HepG2 (cell line): ENCODE data around the gene ARRDC3. TPM values are rescaled to one million over a fixed set of nuclear protein-coding genes. Genes with fewer than 3 reads are reported as not detected.
A peak's percentile ranks its signal among the peaks of the same experiment; 100 is the strongest.

ENCODE experiments used
- ATAC-seq: fragments of 200-7000 bp; cut with Tn5 transposase; 3 replicates; pipeline ENCODE4 v1.9.1; 2020; ENCODE audit warnings: mild to moderate bottlenecking, moderate library complexity
- BruUV-seq: library from RNA; stranded (reverse); fragments of 400-500 nt; replicated peaks from 2 replicates; lab custom pipeline; 2021; lab: Mats Ljungman, UMichigan
- CTCF ChIA-PET: fragments of 300-600 bp; formaldehyde crosslinking; extraction: SDS; loops from one replicate; lab custom pipeline; 2021; ENCODE audit warnings: low total read pairs, inconsistent platforms, low intra/inter-chr PET ratio; lab: Yijun Ruan, JAX
- POLR2A ChIA-PET: fragments of 350-600 bp; sonication (Branson Sonifier 250); formaldehyde crosslinking; loops from one replicate; lab custom pipeline; 2020; ENCODE audit warnings: antibody characterized with exemption, inconsistent platforms; lab: Yijun Ruan, JAX
- DNase-seq: peaks from one replicate; pipeline ENCODE4 v3.0.0-alpha.2; 2015; ENCODE audit warnings: low spot score
- FAIRE-seq: peaks from 3 replicates; lab custom pipeline; 2011; peaks lifted over from hg19 to GRCh38; lab: Jason Lieb, UNC
- H2AFZ ChIP-seq: one replicate; pipeline ENCODE4 v1.6.1; 2011; ENCODE audit warnings: low read length, inconsistent platforms
- H3K27ac ChIP-seq: fragments of 300-600 bp; 3 replicates; pipeline ENCODE4 v1.8.0; 2011; ENCODE audit warnings: mixed run types, mild to moderate bottlenecking, mixed read lengths, low read length, inconsistent platforms; ENCODE audit not compliant: insufficient read depth; ENCODE audit errors: extremely low read length
- H3K27me3 ChIP-seq, 2 experiments: fragments of 200-600 bp in 1 of 2; 2 replicates in 1 of 2; 3 replicates in 1 of 2; pipeline versions ENCODE4 v1.6.0 to v1.8.0; 2011; ENCODE audit warnings: low read length in 2 of 2, mild to moderate bottlenecking in 2 of 2, moderate library complexity in 2 of 2, inconsistent platforms in 1 of 2; ENCODE audit not compliant: insufficient read depth in 2 of 2, control insufficient read depth in 1 of 2
- H3K36me3 ChIP-seq, 2 experiments: fragments of 200-600 bp in 1 of 2; replicated peaks in 1 of 2; 2 replicates in 1 of 2; 3 replicates in 1 of 2; pipeline versions ENCODE4 v1.5.1 to v1.8.0; 2011; ENCODE audit warnings: low read length in 2 of 2, inconsistent platforms in 1 of 2; ENCODE audit not compliant: insufficient read depth in 2 of 2, control insufficient read depth in 1 of 2
- H3K4me1 ChIP-seq: 2 replicates; pipeline ENCODE4 v1.5.1; 2012; ENCODE audit warnings: low read length, inconsistent platforms; ENCODE audit not compliant: insufficient read depth
- H3K4me2 ChIP-seq: 2 replicates; pipeline ENCODE4 v1.6.0; 2011; ENCODE audit warnings: low read depth, low read length, inconsistent platforms
- H3K4me3 ChIP-seq, 3 experiments: fragments of 200-600 bp in 1 of 3; sonication (generic), shearing (Covaris generic) in 1 of 3; replicated peaks in 1 of 3; 2 replicates each; pipeline ENCODE4 v1.5.1; 2011 to 2016; ENCODE audit warnings: low read length in 3 of 3, inconsistent platforms in 2 of 3, low read depth in 2 of 3, mild to moderate bottlenecking in 2 of 3, control low read depth in 1 of 3, mixed read lengths in 1 of 3; ENCODE audit not compliant: insufficient read depth in 1 of 3
- H3K79me2 ChIP-seq: one replicate; pipeline ENCODE4 v1.6.1; 2011; ENCODE audit warnings: low read length, inconsistent platforms; ENCODE audit not compliant: insufficient read depth
- H3K9ac ChIP-seq: 2 replicates; pipeline ENCODE4 v1.6.0; 2011; ENCODE audit warnings: mild to moderate bottlenecking, low read depth, low read length, inconsistent platforms; ENCODE audit not compliant: insufficient read depth
- H3K9me3 ChIP-seq: 2 replicates; pipeline ENCODE4 v1.5.1; 2012; ENCODE audit warnings: mild to moderate bottlenecking, low read length
- H4K20me1 ChIP-seq: 2 replicates; pipeline ENCODE4 v1.6.0; 2011; ENCODE audit warnings: inconsistent platforms, mild to moderate bottlenecking, low read length, moderate library complexity; ENCODE audit not compliant: insufficient read depth
- CREBL2 ChIP-seq: sonication (generic); formaldehyde crosslinking; IDR thresholded peaks from 2 replicates; pipeline ENCODE4 v1.8.1; 2023; ENCODE audit warnings: missing genetic modification reagents, mild to moderate bottlenecking, borderline replicate concordance
- LCORL ChIP-seq, 2 experiments: fragments of 450-650 bp in 1 of 2; sonication (generic) in 1 of 2; formaldehyde crosslinking in 1 of 2; IDR thresholded peaks; 2 replicates each; pipeline versions ENCODE4 v1.5.0 to v1.6.1; 2017 to 2020; ENCODE audit warnings: antibody characterized with exemption in 1 of 2, missing genetic modification reagents in 1 of 2
- NBN ChIP-seq: fragments of 450-650 bp; conservative IDR thresholded peaks from 2 replicates; pipeline ENCODE4 v1.6.1; 2017
- ZFYVE20 ChIP-seq: sonication (generic); formaldehyde crosslinking; IDR thresholded peaks from 2 replicates; pipeline ENCODE4 v1.8.0; 2023; ENCODE audit warnings: low read depth, mild to moderate bottlenecking, moderate library complexity, missing genetic modification reagents, borderline replicate concordance
- ZNF121 ChIP-seq: sonication (generic); formaldehyde crosslinking; IDR thresholded peaks from 2 replicates; pipeline ENCODE4 v1.5.0; 2020; ENCODE audit warnings: mild to moderate bottlenecking, missing genetic modification reagents
- ZNF598 ChIP-seq: sonication (generic); formaldehyde crosslinking; IDR thresholded peaks from 2 replicates; pipeline ENCODE4 v1.5.1; 2020; ENCODE audit warnings: mild to moderate bottlenecking, missing genetic modification reagents, borderline replicate concordance
- ZNF720 ChIP-seq: sonication (generic); formaldehyde crosslinking; IDR thresholded peaks from 2 replicates; pipeline ENCODE4 v1.4.0; 2020; ENCODE audit warnings: missing genetic modification reagents
- ZNF770 ChIP-seq: sonication (generic); formaldehyde crosslinking; IDR thresholded peaks from 2 replicates; pipeline ENCODE4 v1.5.0; 2020; ENCODE audit warnings: mild to moderate bottlenecking, missing genetic modification reagents
- WGBS: methylation state at CpG from one replicate; pipeline ENCODE4 v1.1.6; 2017; ENCODE audit warnings: low lambda C conversion rate; 5-methylcytosine and 5-hydroxymethylcytosine counted together
- in situ Hi-C: cut with HindIII; loops from 2 replicates; pipeline ENCODE4 v1.10.0; 2017; ENCODE audit warnings: low pct_unique_long_range_greater_than_20kb; ENCODE audit not compliant: extremely low pct_ligation_motif_present
- intact Hi-C: fragments of 100-400 bp; cut with micrococcal nuclease; formaldehyde crosslinking; loops from one replicate; pipeline ENCODE4 v1.10.0; 2022; ENCODE audit not compliant: unreplicated experiment
- polyA plus RNA-seq, 8 experiments: library from polyadenylated mRNA; depleted of rRNA in 3 of 8; stranded (reverse) in 7 of 8; unstranded in 1 of 8; fragments of >200 nt; fragmentation: Illumina TruSeq in 4 of 8; extraction: Trizol in 4 of 8; gene quantifications; 2 replicates each; pipeline versions ENCODE4 v1.2.1 to v1.2.3, GENCODE V29; 2011 to 2016; ENCODE audit warnings: low read depth in 4 of 8, missing spikeins in 1 of 8, mixed read lengths in 1 of 8; ENCODE audit not compliant: insufficient read depth in 1 of 8
- total RNA-seq, 5 experiments: library from RNA; depleted of rRNA; stranded (reverse); fragments of >200 nt; fragmentation: Illumina TruSeq; extraction: Trizol; gene quantifications; 2 replicates each; pipeline ENCODE4 v1.2.3, GENCODE V29; 2016; ENCODE audit warnings: low read depth in 1 of 5

ARRDC3 gene
- total and polyA plus RNA-seq, 2 of the 13 experiments (the other 11 are each of a cell fraction or from before 2014, with no cell fraction given), result 3.4 to 24.4 TPM

- in situ Hi-C loops (no loop called here), intact Hi-C loops (no loop called here)
- Histone ChIP-seq H4K20me1 (no peaks in the 10 kb centered on the region), H3K9ac (no peak overlapping the region), H3K27ac (no peak overlapping the region), H3K4me2 (no peak overlapping the region), H3K4me1 (no peaks in the 10 kb centered on the region), H3K4me3 (no peak overlapping the region), H3K36me3 (peaks cover 7 to 22% of the 10 kb centered on the region in 2 experiments), H3K27me3 (no peaks in the 10 kb centered on the region), H3K9me3 (no peaks in the 10 kb centered on the region), H2AFZ (no peak overlapping the region), H3K79me2 (no peaks in the 10 kb centered on the region)
- ChIA-PET CTCF (no interaction called here), POLR2A (interaction anchor here (1.2 kb wide), 1 partner anchor 13 kb away, joined by 5 read pairs; no protein-coding TSS in a partner anchor)
- BruUV-seq, result no TSS peak
- DNase-seq, result no peak
- peak; percentile 35; the same call in 2 of the 3 replicates for ATAC-seq
- FAIRE-seq, result no peak
- 0 out of 2 replicates have a peak, but pooled peaks have one; percentile 21 for TF ChIP-seq ZNF121 (CRISPR knock-in tag)
- TF ChIP-seq ZNF720 (CRISPR knock-in tag), result no peak
- TF ChIP-seq ZNF770 (CRISPR knock-in tag), result peak; percentile 57; the same call in 1 of the 2 replicates
Measured at GRCh38 chr5:91367344-91367743, 15.8 kb downstream of the ARRDC3 start.

- in situ Hi-C loops, result no loop called here
- no peak for DNase-seq
- Histone ChIP-seq H3K9me3 (no peaks in the 10 kb centered on the region), H3K4me2 (no peak overlapping the region), H3K36me3 (peaks cover 7 to 14% of the 10 kb centered on the region in 2 experiments), H3K9ac (no peak overlapping the region), H2AFZ (no peak overlapping the region), H3K27me3 (no peaks in the 10 kb centered on the region), H3K4me3 (no peak overlapping the region), H3K79me2 (no peaks in the 10 kb centered on the region), H4K20me1 (no peaks in the 10 kb centered on the region), H3K4me1 (no peaks in the 10 kb centered on the region), H3K27ac (no peak overlapping the region)
- ChIA-PET POLR2A (interaction anchor here (0.8 kb wide), 1 partner anchor 15 kb away, joined by 3 read pairs; no protein-coding TSS in a partner anchor), CTCF (no interaction called here)
- intact Hi-C loops, result no loop called here
- BruUV-seq, result no TSS peak
- WGBS, result 100% methylated on average over 1 of the region's 1 CpG
- FAIRE-seq, result no peak
- TF ChIP-seq ZNF598 (CRISPR knock-in tag) (no peak), CREBL2 (no peak), NBN (no peak), ZFYVE20 (CRISPR knock-in tag) (no peak), LCORL (IDR thresholded peaks at IDR 0.05) (no peak), LCORL (CRISPR knock-in tag; IDR thresholded peaks at IDR 0.05) (no peak)
- TF ChIP-seq, all 625 proteins: peak for 0
- ATAC-seq, result peak; percentile 42; the same call in 1 of the 3 replicates
Measured at GRCh38 chr5:91366551-91366950, 16.6 kb downstream of the ARRDC3 start.
